GM18861 (cell line): Measurements from ENCODE around the gene HNRNPLL.

Source experiments
- ATAC-seq: cut with Tn5 transposase; IDR thresholded peaks from one replicate; pipeline ENCODE4 v1.9.1; 2021; ENCODE audit not compliant: unreplicated experiment

Gene HNRNPLL

DNA sequence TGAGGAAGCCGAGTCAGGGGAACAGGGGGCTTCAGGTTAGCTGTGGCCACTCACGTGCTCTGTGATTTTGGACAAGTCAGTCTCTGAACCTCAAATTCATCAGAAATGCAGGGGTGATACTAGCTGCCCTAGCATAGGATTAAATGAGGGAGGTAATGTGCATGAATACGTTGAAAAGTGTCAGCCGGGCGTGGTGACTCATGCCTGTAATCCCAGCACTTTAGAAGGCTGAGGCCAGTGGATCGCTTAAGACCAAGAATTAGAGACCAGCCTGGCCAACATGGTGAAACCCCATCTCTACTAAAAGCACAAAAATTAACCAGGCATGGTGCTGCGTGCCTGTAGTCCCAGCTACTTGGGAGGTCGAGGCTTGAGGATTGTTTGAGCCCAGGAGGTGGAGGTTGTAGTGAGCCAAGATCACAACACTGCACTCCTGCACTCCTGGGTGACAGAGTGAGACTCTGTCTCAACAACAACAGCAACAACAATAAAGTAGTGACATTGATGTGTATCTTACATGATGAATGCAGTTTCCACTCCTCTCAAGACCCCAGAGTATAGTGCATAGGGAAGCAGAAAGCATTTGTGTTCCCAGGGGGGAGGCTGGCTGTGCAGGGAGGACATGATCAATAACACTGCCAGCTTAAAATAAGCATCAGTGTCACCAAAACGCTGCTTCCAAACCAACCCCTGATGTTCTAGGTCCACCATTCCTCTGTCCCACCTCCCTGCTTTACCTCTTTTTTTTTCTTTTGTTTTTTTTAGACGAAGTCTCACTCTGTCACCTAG, 68.8 kb downstream of the HNRNPLL start:
- no peak for ATAC-seq

DNA sequence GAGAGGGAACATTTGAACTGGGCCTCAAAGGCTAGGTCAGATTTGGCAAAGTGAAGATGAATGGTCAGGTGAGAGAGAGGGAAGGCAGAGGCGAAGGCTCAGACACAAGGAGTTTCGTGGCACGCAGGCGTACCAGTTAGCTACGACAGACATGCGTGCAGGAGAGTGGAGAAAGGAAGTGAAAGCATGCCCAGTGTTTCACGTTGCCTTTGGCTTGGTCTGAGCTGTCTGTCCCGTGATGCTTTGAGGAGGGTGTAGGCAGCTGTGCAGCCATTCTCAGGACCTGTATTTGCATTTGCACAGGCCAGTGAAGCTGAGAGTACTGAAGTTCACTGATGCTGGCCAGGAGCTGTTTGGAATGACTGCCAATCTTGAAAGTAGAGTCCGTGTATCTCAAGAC, 69.5 kb downstream of the HNRNPLL start:
- ATAC-seq = peak; percentile 96

DNA sequence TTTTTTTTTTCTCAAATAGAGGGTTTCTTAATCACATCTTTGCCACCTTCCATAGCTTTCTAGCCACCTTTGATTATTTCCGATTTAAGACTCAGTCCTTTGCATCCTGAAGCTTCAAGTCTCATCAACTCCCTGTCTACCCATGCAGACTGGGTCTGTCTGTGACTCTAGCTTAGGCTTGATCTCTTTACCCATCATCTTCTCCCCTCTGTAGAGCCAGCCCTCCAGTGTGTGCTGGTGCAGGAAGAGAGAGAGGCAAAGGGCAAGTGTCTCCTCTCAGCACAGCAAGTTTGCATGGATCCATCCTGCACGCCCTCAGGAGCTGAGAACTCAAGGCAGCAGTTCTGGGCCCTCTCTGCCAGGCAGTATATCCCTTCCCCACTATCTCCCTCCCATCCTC, 70.4 kb downstream of the HNRNPLL start:
- no peak for ATAC-seq

DNA sequence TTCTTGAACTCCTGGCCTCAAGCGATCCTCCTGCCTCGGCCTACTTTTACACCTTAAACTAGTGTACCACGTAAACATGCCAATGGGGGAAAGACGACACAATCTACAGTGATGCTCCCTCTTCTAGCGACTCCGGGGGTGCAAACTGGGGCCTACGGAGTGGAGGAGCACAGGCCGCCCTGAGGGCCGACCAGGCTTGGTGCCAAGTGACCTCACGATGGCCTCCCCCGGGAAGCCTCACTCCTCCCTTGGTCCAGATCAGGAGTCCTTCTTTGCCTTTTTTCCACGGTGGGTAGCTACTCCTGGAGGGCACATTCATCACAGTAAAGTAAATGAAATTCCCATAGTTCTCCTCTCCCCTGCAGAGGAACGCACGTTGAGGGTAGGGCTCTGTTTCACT, 73.5 kb downstream of the HNRNPLL start:
- no peak for ATAC-seq

DNA sequence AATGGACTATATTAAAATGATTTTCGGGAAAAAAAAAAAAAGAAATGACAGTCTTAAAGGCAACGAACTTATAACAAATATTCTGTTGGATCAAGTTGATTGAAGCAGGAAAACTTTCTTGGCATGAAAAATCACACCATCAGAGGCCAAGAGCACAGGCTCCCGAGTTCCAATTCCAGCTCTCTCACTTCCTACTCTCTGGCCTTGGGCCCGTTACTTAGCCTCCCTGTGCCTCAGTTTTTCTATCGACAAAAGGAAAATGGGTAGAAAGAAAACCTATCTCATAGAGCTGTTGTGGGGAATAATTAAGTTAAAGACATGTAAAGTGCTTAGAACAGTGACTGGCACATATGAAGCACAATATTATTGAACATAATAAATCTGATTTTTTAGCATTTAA, 74.2 kb downstream of the HNRNPLL start:
- no peak for ATAC-seq

DNA sequence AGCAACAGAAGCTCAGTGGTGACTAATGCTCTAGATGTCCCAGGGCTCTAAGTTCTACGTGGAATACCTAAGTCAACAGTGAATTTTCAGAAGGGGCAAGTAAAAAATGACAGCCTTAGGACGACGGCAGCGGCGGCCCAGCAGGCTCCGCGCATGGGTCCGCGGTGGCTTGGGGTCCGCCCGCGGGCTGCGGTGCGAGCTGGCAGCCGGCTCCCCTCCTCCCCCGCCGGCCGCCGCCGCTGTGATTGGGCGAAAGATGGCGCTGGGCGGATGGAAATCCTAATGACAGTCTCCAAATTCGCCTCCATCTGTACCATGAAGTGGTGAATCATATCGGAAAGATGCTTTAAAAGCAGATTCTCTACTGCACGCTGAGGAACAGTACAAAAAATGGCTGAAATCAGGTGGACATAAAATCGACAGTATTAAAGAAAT, 74.7 kb downstream of the HNRNPLL start:
- no peak for ATAC-seq

DNA sequence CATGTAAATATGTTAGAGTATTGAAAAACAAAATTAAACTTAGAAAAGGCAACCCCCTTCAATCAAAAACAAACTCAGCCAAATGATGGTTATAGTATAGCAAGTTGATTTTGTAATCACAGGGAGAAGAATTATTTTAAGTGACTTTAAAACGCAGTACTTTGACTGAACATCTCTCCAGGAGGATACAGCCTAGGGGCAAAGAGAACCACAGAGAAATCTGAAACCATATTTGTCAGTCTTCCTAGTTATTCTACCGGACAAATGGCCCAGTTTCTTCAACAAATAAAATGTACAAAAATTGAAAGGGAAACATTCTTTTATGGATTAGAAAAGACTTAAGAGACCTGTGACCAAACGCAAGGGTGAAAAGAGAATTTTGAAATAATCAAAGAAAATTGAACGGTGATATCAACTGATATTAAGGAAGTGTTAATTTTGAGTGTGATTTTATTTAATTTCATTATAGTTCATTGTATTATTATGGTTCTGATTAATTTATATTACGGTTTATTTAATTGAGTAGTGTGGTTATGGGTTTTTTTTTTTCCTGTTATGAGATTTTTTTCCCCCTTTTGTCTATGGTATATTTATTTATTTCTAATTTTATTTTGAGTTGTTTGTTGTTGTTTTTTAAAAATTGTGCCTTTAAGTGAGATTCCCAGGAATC, 75.3 kb downstream of the HNRNPLL start:
- no peak for ATAC-seq

DNA sequence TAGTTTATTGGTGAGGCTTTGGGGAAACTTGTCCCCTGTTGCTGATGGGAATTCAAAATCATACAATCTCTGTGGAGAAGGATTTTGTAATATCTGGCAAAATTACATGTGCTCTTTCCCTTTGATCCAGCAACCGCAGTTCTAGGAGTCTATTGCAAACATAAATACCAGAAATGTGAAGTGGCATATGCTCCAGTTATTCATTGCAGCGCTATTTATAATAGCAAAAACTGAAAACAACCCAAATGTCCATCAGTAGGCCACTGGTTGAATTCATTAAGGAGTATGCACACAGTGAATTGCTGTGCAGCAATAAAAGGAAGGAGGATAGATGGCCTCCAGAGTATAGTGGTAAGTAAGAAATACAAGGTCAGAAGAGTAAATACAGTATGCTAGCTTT, 76.5 kb downstream of the HNRNPLL start:
- ATAC-seq = no peak

DNA sequence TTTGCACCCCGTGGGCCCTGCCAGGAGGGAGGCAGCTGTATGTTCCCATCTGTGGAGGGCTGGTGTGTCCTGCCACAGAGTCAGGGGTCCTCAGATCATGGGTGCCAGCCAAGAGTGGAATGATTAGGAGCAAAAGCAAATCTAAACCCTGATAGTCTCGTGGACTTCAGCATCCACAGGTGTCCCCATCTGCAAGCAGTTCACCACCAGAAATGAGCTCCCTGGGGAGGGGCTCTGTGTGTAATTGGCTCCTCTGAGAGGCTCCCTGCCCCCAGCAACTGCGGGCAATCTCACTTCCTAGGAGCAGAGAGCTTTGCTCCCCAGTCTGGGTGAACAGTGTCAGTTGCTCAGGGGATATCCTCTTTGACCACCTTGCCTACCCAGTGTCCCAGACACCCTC, 78.1 kb downstream of the HNRNPLL start:
- ATAC-seq = no peak

DNA sequence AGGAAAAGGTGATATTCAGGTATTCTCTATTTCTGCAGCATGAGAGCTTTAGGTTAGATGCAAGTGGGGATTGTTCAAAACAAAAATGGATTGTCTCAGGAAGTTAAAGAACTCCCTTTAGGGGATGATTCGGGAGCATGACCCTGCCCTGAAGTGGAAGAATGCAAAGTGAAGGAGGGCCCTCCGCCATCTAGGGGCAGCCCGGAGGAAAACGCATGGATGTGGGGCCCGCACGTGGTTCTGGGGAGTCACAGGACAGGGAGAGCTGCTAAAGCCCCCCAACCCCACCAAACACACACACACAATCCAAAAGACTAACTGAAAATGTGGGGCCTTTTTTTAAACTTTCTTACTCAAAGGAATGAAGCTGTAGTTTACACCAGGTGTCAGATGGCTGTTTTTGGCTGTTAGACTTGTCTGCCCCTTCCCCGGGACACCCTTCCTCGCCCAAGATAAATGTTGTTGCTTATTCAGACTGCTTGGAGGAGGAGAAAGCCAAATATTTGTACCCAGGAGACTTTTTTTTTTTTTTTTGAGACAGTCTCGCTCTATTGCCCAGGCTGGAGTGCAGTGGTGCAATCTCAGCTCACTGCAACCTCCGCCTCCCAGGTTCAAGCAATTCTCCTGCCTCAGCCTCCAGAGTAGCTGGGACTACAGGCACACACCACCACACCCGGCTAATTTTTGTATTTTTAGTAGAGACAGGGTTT, 78.8 kb downstream of the HNRNPLL start:
- no peak for ATAC-seq

DNA sequence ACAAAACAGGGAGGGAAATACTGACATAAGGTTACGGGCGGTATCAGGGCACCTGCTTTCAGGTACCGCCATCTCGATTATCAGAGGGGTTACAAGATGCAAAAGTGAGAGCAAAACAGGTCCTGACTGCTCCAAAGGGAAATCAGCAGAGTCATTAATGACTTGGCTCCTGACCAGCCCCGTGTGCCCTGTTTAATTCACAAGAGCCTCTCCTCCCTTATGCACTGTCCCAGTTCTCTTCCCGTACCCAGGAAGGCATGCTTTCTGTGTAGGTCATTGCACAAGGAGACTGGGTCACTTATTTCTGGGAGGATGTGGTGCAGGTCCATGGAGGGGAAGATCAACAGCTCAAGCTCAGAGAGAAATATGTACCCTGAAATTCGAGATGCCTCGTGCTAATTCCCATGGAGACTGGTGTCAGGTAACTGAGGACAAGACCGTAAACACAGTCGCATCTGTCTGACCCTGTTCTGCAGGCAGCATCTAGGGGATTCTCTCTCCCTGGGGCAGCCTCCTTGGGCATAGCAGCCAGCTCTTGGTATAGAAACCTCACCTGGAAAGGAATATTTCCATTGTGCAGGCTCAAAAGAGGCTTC, 79.9 kb downstream of the HNRNPLL start:
- no peak for ATAC-seq

DNA sequence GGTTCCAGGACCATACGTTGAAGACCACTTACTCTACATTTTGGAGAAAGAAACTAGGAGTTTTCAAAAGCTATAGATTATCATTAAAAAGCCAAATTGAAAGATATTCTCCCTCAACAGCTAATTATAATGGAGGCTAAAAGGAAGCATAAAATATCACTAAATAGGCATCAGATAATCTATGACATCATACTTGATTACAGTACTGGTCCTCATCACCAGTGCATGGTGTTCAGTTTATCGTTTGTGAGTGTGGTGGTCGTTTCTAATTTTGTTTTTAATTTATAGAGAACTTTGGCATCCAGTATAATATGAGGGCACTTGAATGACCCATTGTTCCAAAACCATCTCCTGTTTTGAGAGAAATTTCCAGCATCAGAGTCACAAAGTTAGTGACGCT, 80.9 kb downstream of the HNRNPLL start:
- ATAC-seq = no peak

DNA sequence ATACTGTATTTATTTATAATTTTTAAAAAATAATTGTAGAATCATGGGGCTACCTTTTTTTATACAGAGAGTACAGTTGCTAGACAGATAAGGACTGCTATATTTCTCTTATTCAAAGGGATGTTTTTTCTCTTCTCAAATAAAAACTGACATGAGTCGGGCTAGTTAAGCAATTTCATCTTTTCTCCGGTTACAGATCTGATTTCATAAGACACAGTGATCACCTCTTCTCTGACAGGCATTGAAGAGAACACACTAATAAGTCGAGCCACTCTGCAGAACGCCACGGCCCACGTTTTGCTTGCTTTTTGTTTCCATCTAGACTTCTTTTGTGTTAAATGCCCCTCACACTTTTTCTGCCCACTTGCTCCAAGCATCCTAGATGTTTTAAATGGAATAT, 85.4 kb downstream of the HNRNPLL start:
- no peak for ATAC-seq

DNA sequence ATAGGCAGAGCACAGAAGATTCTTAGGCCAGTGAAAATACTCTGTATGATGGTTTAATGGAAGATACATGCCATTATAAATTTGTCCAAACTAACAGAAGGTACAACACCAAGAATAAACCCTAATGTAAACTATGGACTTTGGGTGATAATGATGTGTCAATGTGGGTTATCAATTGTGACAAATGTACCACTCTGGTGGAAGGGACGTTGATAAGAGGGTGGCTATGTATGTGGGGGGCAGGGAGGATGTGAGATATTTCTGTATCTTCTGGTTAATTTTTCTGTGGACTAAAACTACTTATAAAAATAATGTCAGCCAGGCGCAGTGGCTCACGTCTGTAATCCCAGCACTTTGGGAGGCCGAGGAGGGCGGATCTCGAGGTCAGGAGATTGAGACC, 86.2 kb downstream of the HNRNPLL start:
- no peak for ATAC-seq

DNA sequence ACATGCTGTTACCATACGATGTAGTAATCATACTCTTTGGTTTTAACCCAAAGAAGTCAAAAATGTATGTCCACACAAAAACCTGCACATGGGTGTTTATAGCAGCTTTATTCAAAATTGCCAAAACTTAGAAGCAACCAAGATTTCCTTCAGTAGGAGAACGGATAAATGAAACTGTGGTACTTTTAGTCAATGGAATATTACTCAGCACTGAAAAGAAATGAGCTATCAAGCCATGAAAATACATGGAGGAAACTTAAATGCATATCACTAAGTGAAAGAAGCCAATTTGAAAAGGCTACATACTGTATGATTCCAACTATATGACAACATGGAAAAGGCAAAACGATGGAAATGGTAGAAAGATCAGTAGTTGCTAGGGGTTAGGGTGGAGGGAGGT, 86.6 kb downstream of the HNRNPLL start:
- ATAC-seq = no peak

DNA sequence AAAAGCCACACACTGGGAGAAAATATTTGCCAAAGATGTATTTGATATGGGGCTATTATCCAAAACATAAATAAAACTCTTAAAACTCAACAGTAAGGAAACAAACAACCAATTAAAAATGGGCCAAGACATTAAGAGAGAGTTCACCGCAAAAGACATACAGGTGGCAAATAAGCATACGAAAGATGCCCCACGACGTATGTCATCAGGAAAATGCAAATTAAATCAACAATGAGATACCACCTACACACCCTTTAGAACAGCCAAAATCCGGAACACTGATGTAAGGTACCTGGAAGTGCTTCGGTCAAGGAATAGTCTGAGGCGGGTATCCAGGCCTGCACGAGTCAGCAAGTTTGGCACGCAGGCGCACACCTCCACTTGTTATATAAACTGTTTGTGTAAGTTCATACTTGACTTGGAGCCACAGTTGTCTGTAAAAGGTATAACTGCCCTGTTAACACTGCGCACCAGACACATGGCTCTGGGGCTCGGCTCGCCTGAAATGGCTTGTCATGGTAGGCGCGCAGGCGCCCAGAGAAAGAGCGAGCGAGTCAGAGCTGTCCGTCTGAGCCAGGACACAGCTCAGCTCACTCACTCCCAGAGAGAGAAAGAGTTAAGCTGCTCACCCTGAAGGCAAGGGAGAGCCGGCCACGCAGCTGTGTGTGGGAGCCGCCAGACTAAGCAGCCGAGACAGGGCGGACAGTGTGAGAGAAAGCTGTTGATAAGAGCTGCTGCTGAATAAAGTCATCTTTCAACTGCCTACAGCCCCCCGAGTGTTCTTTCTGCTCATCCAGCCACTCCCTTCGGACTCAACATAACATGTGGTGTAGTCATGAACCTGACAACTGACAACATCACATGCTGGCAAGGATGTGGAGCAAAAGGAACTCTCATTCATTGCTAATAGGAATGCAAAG, 87.3 kb downstream of the HNRNPLL start:
- ATAC-seq = no peak

DNA sequence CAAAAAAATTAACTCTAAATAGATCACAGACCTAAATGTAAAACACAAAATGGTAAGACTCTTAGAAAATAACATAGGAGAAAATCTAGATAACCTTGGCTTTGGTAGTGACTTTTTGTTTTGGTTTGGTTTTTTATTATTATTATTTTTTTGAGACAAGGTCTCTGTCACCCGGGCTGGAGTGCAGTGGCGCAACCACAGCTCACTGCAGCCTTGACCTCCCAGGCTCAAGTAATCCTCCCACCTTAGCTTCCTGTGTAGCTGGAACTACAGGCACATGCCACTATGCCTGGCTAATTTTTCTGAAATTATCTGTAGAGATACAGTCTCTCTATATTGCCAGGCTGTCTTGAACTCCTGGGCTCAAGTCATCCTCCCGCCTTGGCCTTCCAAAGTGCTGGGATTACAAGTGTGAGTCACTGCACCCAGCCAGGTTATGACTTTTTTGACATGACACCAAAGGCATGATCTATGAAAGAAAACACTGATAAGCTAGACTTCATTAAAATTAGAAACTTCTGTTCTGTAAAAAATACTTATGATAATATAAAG, 88.0 kb downstream of the HNRNPLL start:
- ATAC-seq = no peak

DNA sequence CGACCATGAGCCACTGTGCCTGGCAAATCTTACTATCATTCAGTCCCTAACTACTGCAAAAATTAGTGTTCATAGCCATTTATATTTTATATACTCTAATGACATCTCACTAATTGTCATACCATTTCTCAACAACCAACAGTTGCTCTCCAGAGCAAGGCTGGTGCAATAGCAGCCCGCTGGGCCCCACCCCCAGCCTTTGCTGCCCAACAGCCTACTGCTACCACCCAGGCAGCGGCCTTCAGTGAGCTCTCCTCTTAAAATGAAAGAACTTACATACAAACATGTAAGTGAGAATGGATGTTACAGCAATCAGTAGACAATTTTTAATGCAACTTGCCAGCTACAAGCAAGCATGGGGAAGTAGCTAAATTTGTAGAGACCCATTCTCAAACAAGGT, 90.5 kb downstream of the HNRNPLL start:
- no peak for ATAC-seq
